HEK293 (cell line): ENCODE measurements around the gene LYSMD2.

Experiments used
- BCL6B ChIP-seq: fragments of 450-650 bp; formaldehyde crosslinking; IDR thresholded peaks from 2 replicates; pipeline ENCODE4 v1.5.1; 2017; ENCODE audit warnings: missing biosample characterization, missing genetic modification characterization
- CTCF ChIP-seq: fragments of 450-650 bp; formaldehyde crosslinking; IDR thresholded peaks from 2 replicates; pipeline ENCODE4 v1.5.1; 2016; ENCODE audit warnings: missing biosample characterization, missing genetic modification characterization
- GLI2 ChIP-seq: fragments of 450-650 bp; formaldehyde crosslinking; IDR thresholded peaks from 2 replicates; pipeline ENCODE4; 2017; ENCODE audit warnings: missing biosample characterization, missing genetic modification characterization, low read depth, borderline replicate concordance
- MYNN ChIP-seq: fragments of 450-650 bp; formaldehyde crosslinking; IDR thresholded peaks from 2 replicates; pipeline ENCODE4 v1.5.1; 2016; ENCODE audit warnings: missing biosample characterization, missing genetic modification characterization, borderline replicate concordance
- PATZ1 ChIP-seq: fragments of 450-650 bp; formaldehyde crosslinking; IDR thresholded peaks from 2 replicates; pipeline ENCODE4 v1.5.1; 2016; ENCODE audit warnings: missing biosample characterization, missing genetic modification characterization
- PRDM4 ChIP-seq: fragments of 450-650 bp; formaldehyde crosslinking; IDR thresholded peaks from 2 replicates; pipeline ENCODE4 v1.5.1; 2017; ENCODE audit warnings: missing biosample characterization, missing genetic modification characterization
- ZBTB11 ChIP-seq: fragments of 450-650 bp; formaldehyde crosslinking; conservative IDR thresholded peaks from 2 replicates; pipeline ENCODE4 v1.5.1; 2016; ENCODE audit warnings: low read depth, missing biosample characterization, missing genetic modification characterization
- ZBTB21 ChIP-seq: fragments of 450-650 bp; formaldehyde crosslinking; IDR thresholded peaks from 2 replicates; pipeline ENCODE4 v1.5.1; 2017; ENCODE audit warnings: missing biosample characterization, missing genetic modification characterization
- ZBTB49 ChIP-seq: fragments of 450-650 bp; formaldehyde crosslinking; IDR thresholded peaks from 2 replicates; pipeline ENCODE4 v1.5.1; 2016; ENCODE audit warnings: missing biosample characterization, missing genetic modification characterization, low read depth
- ZNF140 ChIP-seq: fragments of 450-650 bp; formaldehyde crosslinking; IDR thresholded peaks from 2 replicates; pipeline ENCODE4 v1.5.1; 2016; ENCODE audit warnings: missing biosample characterization, missing genetic modification characterization
- ZNF223 ChIP-seq: fragments of 450-650 bp; formaldehyde crosslinking; IDR thresholded peaks from 2 replicates; pipeline ENCODE4 v1.5.1; 2016; ENCODE audit warnings: missing biosample characterization, missing genetic modification characterization
- ZNF280D ChIP-seq: fragments of 450-650 bp; formaldehyde crosslinking; IDR thresholded peaks from 2 replicates; pipeline ENCODE4 v1.5.1; 2016; ENCODE audit warnings: missing biosample characterization, missing genetic modification characterization
- ZNF311 ChIP-seq: fragments of 450-650 bp; formaldehyde crosslinking; IDR thresholded peaks from 2 replicates; pipeline ENCODE4 v1.5.1; 2017; ENCODE audit warnings: missing biosample characterization, missing genetic modification characterization, borderline replicate concordance
- ZNF398 ChIP-seq: fragments of 450-650 bp; formaldehyde crosslinking; IDR thresholded peaks from 2 replicates; pipeline ENCODE4 v1.5.1; 2017; ENCODE audit warnings: missing biosample characterization, missing genetic modification characterization
- ZNF513 ChIP-seq: fragments of 450-650 bp; IDR thresholded peaks from 2 replicates; pipeline ENCODE4 v1.5.1; 2018; ENCODE audit warnings: missing biosample characterization, missing genetic modification characterization
- ZNF548 ChIP-seq: fragments of 450-650 bp; formaldehyde crosslinking; IDR thresholded peaks from 2 replicates; pipeline ENCODE4 v1.5.1; 2016; ENCODE audit warnings: missing biosample characterization, missing genetic modification characterization
- ZNF777 ChIP-seq: fragments of 450-650 bp; formaldehyde crosslinking; IDR thresholded peaks from 2 replicates; pipeline ENCODE4 v1.5.1; 2017; ENCODE audit warnings: missing biosample characterization, missing genetic modification characterization, borderline replicate concordance

Gene LYSMD2

GRCh38 chr15:51681303-51681963 is 56.0 kb downstream of the LYSMD2 start, which contains the start of gene SCG3 (continued):
- TF ChIP-seq ZNF513 (tag by site-specific recombination) = 0 out of 2 replicates have a peak, but pooled peaks have one; percentile 9
- TF ChIP-seq ZNF777 (tag by site-specific recombination) = no peak
- no peak for TF ChIP-seq ZNF548 (tag by site-specific recombination)
- TF ChIP-seq ZBTB49 (tag by site-specific recombination) = no peak
- peak; percentile 37; the same call in 1 of the 2 replicates for TF ChIP-seq ZBTB11 (tag by site-specific recombination)
- no peak for TF ChIP-seq ZNF140 (tag by site-specific recombination)
- TF ChIP-seq ZNF311 (tag by site-specific recombination) = no peak
- no peak for TF ChIP-seq ZNF280D (tag by site-specific recombination)
- no peak for TF ChIP-seq ZBTB21 (tag by site-specific recombination)
- TF ChIP-seq GLI2 = no peak
- TF ChIP-seq BCL6B (tag by site-specific recombination) = no peak
- no peak for TF ChIP-seq CTCF (tag by site-specific recombination)
- peak; percentile 84 for TF ChIP-seq ZNF398 (tag by site-specific recombination)
- TF ChIP-seq ZNF223 (tag by site-specific recombination) = no peak
- TF ChIP-seq PRDM4 (tag by site-specific recombination) = no peak
- no peak for TF ChIP-seq MYNN (tag by site-specific recombination)
- peak; percentile 65; the same call in 1 of the 2 replicates for TF ChIP-seq PATZ1 (tag by site-specific recombination)
